Amygdala (tissue), 56 donors: ENCODE measurements around the gene CAMTA1.

ENCODE experiments used
- DNase-seq, 56 donors: peaks; one replicate each; lab custom pipeline; 2025; lab: John Stamatoyannopoulos, UW

The CAMTA1 gene

GRCh38 chr1:6965083-6965934 is 180.1 kb downstream of the CAMTA1 start:
- no peak for DNase-seq

GRCh38 chr1:6965935-6966241 is 180.6 kb downstream of the CAMTA1 start:
- DNase-seq, result no peak

- no peak for DNase-seq
Measured at GRCh38 chr1:6966326-6966725, 181.1 kb downstream of the CAMTA1 start.

GRCh38 chr1:6967431-6968111 is 182.3 kb downstream of the CAMTA1 start:
- DNase-seq, result no peak

GRCh38 chr1:6969106-6969505 is 183.9 kb downstream of the CAMTA1 start:
- no peak for DNase-seq

- DNase-seq, result no peak
Measured at GRCh38 chr1:6969762-6970161, 184.5 kb downstream of the CAMTA1 start.

- DNase-seq, result no peak
Measured at GRCh38 chr1:6970221-6970620, 185.0 kb downstream of the CAMTA1 start.

- DNase-seq, result no peak
Measured at GRCh38 chr1:6971048-6971447, 185.8 kb downstream of the CAMTA1 start.

- DNase-seq, result no peak
Measured at GRCh38 chr1:6971699-6972098, 186.4 kb downstream of the CAMTA1 start.

- DNase-seq, result no peak
Measured at GRCh38 chr1:6972399-6972798, 187.1 kb downstream of the CAMTA1 start.

GRCh38 chr1:6975331-6976043 is 190.2 kb downstream of the CAMTA1 start:
- DNase-seq, result peak in 4 of 56 donors; percentile 11 to 31 (median 21)

- DNase-seq, result no peak
Measured at GRCh38 chr1:6976044-6976375, 190.8 kb downstream of the CAMTA1 start.

GRCh38 chr1:6979003-6979613 is 193.9 kb downstream of the CAMTA1 start:
- DNase-seq, result no peak

GRCh38 chr1:6981595-6981994 is 196.3 kb downstream of the CAMTA1 start:
- DNase-seq, result no peak

- no peak for DNase-seq
Measured at GRCh38 chr1:6982443-6982842, 197.2 kb downstream of the CAMTA1 start.

GRCh38 chr1:6982860-6983259 is 197.6 kb downstream of the CAMTA1 start:
- no peak for DNase-seq

- DNase-seq, result no peak
Measured at GRCh38 chr1:6984536-6984935, 199.3 kb downstream of the CAMTA1 start.

GRCh38 chr1:6984986-6985385 is 199.7 kb downstream of the CAMTA1 start:
- DNase-seq, result peak in 40 of 56 donors; percentile 13 to 74 (median 41)

- DNase-seq, result no peak
Measured at GRCh38 chr1:6985549-6986276, 200.5 kb downstream of the CAMTA1 start.

- DNase-seq, result no peak
Measured at GRCh38 chr1:6986281-6986680, 201.0 kb downstream of the CAMTA1 start.

- no peak for DNase-seq
Measured at GRCh38 chr1:6987940-6988339, 202.7 kb downstream of the CAMTA1 start.
